NT2/D1 (cell line): ENCODE data around the gene TMEM132D.

Experiments
- SUZ12 ChIP-seq: IDR thresholded peaks from 2 replicates; pipeline ENCODE4 v1.6.1; 2011; ENCODE audit not compliant: insufficient read length, insufficient read depth; ENCODE audit errors: extremely low read depth
- YY1 ChIP-seq: IDR thresholded peaks from 2 replicates; pipeline ENCODE4 v1.6.1; 2011; ENCODE audit not compliant: insufficient read length, insufficient read depth
- ZNF274 ChIP-seq: IDR thresholded peaks from 2 replicates; pipeline ENCODE4 v1.6.1; 2011; ENCODE audit warnings: mild to moderate bottlenecking, low read depth, low read length

GRCh38 chr12:129635021-129635685 is 268.7 kb downstream of the TMEM132D start:
- no peak for TF ChIP-seq YY1
- no peak for TF ChIP-seq ZNF274
- TF ChIP-seq SUZ12: no peak
